IPS DF 6.9 (cell line): ENCODE data around the gene SSBP3.

ENCODE experiments used
- DNase-seq: peaks from one replicate; pipeline ENCODE4 v3.0.0-alpha.2; 2013; ENCODE audit warnings: low read depth, low spot score
- H3K27ac ChIP-seq: one replicate; pipeline ENCODE4 v1.5.1; 2013; ENCODE audit warnings: low read length, control low read depth
- H3K27me3 ChIP-seq: 2 replicates; pipeline ENCODE4 v1.6.1; 2013; ENCODE audit warnings: mild to moderate bottlenecking, low read length; ENCODE audit not compliant: control insufficient read depth, insufficient read depth
- H3K36me3 ChIP-seq: 2 replicates; pipeline ENCODE4 v1.6.1; 2013; ENCODE audit warnings: low read length; ENCODE audit not compliant: control insufficient read depth, insufficient read depth
- H3K4me1 ChIP-seq: 2 replicates; pipeline ENCODE4 v1.6.1; 2013; ENCODE audit warnings: low read length; ENCODE audit not compliant: control insufficient read depth, insufficient read depth
- H3K4me3 ChIP-seq: 2 replicates; pipeline ENCODE4 v1.5.1; 2013; ENCODE audit warnings: mild to moderate bottlenecking, low read length
- H3K9me3 ChIP-seq: 2 replicates; pipeline ENCODE4 v1.6.1; 2013; ENCODE audit warnings: low read length, inconsistent platforms; ENCODE audit not compliant: control insufficient read depth, insufficient read depth
- WGBS: extraction: QIAGEN DNeasy Blood & Tissue Kit; methylation state at CpG from one replicate; pipeline ENCODE4 v1.1.7; 2013; ENCODE audit warnings: mixed read lengths, missing lambda C conversion rate; ENCODE audit not compliant: insufficient read length, insufficient coverage; 5-methylcytosine and 5-hydroxymethylcytosine counted together

SSBP3 gene

DNA sequence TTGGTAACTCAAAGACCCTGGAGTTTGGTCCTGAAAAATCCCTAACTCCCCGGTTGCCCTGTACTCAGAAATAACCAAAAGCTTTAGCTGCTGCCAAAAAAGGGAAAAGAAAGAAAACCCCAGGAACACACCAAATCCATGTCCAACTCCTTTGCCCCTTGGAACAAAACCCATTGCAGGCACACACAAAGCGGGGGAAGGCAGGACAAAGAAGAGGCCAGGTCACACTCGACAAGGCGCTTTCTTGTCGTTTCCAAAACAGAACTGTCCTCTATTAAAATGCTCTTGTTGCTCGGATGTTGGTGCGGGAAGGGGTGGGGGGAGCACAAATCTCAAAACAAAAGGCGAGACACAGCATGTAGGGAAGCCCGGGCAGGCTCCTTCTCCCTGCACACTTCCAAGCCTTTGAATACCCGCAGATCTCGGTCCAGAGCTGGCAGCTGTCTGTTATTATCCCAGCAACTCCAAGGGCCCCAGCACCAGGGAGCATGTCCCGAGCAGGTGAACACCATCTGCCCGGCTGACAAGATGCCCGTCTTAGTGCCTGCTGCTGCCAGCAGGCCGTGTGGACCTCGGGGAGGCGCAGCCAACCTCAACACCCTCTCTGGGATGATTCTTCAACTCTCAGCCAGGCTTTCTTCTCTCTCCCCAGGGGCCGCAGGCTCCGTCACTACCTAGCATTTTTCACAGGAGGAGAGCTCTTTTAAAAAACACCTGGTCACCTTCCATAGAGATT lies 96.4 kb downstream of the SSBP3 start:
- peaks cover 18% of the 10 kb centered on the region for H3K4me1 ChIP-seq
- no peak overlapping the region for H3K27ac ChIP-seq
- H3K9me3 ChIP-seq = no peaks in the 10 kb centered on the region
- WGBS = no CpG with 5 or more reads among the region's 19 CpGs
- H3K4me3 ChIP-seq = no peak overlapping the region
- no peaks in the 10 kb centered on the region for H3K27me3 ChIP-seq
- DNase-seq = no peak
- no peaks in the 10 kb centered on the region for H3K36me3 ChIP-seq

DNA sequence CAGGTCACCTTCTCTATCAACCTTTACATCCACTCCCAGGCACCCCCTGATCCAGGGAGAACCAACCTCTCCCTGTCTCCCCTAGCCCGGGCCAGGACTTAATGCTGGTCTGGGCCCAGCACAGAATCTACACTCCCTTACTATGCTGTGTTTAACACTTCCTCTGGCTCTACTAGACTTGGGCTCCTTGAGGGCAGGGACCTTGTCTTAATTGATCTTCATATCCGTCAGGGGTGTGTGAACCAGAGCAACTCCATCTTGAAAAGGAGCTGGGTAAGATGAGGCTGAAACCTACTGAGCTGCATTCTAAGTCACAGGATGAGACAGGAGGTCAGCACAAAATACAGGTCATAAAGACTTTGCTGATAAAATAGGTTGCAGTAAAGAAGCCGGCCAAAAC lies 98.9 kb downstream of the SSBP3 start:
- H3K27ac ChIP-seq = no peak overlapping the region
- no peak for DNase-seq
- H3K36me3 ChIP-seq = no peaks in the 10 kb centered on the region
- WGBS = no CpG with 5 or more reads among the region's 3 CpGs
- H3K27me3 ChIP-seq = no peaks in the 10 kb centered on the region
- no peak overlapping the region for H3K4me3 ChIP-seq
- H3K4me1 ChIP-seq = peaks cover 14% of the 10 kb centered on the region
- no peaks in the 10 kb centered on the region for H3K9me3 ChIP-seq

DNA sequence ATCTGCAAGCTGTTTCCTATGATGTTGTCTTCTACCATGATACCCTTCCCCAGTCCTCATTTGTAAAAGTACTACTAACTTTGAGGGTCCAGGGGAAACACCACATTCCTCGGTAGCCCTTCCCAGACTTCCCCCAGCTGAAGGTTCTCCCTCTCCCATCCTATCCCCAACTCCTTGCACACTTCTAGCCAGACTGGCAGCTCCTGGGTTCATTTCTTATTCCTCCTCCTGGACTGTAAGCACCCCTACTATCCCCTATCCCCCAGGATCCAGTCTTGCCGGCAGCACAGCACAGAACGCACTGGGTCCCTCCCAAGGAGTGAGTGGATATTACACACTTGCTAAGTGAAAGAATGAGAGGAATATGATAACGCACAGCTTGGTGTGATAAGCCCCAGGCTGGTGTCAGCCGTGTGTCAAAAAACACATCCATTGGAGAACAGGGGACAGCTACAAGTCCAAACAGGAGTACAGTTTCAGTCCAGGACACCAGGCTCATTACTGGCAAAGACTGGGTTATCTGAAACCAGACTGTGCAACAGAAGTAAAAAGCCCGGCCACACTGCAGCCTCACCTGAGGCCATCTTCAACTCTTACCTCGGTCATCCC lies 100.2 kb downstream of the SSBP3 start:
- no peak overlapping the region for H3K27ac ChIP-seq
- H3K9me3 ChIP-seq = no peaks in the 10 kb centered on the region
- no peaks in the 10 kb centered on the region for H3K36me3 ChIP-seq
- H3K4me1 ChIP-seq = peaks cover 12% of the 10 kb centered on the region
- H3K27me3 ChIP-seq = no peaks in the 10 kb centered on the region
- H3K4me3 ChIP-seq = no peak overlapping the region
- WGBS = no CpG with 5 or more reads among the region's 7 CpGs
- DNase-seq = no peak

DNA sequence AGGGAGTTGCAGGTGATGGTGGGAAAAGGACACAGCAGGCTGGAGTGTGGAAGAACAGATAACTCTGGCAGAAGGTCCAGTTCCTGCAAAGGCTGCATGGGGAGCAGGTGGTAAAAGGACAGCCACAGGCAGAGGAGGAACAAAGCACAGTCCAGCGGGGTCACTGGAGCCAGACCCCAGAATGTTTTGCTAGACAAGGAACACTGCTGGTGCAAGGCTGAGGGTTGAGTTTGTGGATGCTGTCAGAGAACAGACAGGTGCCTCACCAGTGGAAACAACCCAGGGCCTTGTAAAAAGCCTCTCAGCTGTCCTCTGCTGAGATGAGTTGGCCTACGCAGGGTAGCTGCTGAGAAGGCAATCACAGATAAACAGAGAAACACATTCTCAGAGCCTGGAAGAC lies 101.7 kb downstream of the SSBP3 start:
- no peak overlapping the region for H3K27ac ChIP-seq

DNA sequence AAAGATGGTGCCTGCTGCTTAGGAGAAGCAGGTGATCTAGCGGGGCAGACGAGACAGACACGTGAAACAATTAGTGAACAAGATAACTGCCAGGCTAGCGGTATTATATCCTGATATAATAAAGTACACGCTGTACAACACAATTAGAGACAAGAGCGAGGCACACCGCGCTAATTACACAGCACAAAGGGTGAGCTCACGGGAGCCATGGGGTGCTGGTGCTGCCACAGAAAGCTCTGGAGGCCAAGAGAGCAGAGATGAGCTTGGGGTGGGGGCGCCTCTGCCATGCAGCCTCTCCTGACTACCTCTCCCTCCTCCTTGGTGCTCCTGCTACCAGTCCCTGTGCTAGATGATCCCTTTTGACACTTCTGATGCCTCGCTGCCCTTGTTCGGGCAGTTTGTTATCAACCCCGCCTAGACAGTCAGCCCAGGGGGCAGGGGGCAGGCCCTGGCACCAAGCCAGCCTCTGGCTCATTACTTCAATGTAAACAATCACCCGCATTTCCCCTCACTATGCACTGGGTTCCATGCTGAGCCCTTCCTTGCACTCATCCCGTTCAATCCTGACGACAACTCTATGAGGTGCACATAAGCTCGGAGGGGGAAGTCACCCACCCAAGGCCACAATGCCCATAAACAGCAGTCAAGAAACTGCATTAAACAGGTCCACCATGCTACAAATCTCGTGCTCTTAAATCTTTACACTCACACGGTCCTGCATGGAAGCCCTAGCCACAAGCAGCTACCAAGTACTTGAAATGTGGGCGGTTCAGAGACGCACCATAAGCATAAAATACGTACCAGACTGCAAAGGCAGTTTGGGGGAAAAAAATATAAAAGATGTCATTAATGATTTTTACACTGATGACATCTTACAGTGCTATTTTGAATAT lies 103.0 kb downstream of the SSBP3 start:
- Histone ChIP-seq H3K9me3 (no peaks in the 10 kb centered on the region), H3K4me1 (peaks cover 4% of the 10 kb centered on the region; the same call in 1 of the 2 replicates), H3K27me3 (no peaks in the 10 kb centered on the region), H3K4me3 (no peak overlapping the region), H3K27ac (no peak overlapping the region), H3K36me3 (no peaks in the 10 kb centered on the region)
- WGBS = no CpG with 5 or more reads among the region's 22 CpGs
- no peak for DNase-seq

More for the DNA sequence above, 101.7 kb downstream of the SSBP3 start:
- no peak for DNase-seq
- Histone ChIP-seq H3K9me3 (no peaks in the 10 kb centered on the region), H3K27me3 (no peaks in the 10 kb centered on the region), H3K36me3 (no peaks in the 10 kb centered on the region), H3K4me1 (peaks cover 8% of the 10 kb centered on the region), H3K4me3 (no peak overlapping the region)
- no CpG with 5 or more reads among the region's 2 CpGs for WGBS

DNA sequence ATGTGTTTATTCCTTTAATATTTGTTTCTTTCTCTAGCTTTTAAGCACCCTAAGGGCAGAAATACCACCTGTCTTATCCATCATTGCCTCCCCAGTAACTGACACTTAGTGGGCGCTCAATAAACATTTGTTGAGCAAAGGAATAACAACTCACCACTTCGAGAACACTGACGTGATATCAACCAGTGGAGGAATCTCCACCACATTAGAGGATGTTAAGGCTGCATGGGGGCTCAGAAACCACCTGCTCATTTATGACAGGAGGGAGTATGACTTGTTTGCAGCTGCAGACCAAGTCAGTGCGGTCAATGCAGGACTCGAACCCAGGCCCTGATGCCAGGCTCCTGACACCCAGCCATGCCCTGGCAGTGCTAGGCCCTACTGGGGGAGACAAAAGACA lies 103.6 kb downstream of the SSBP3 start:
- Histone ChIP-seq H3K4me1 (peaks cover 4% of the 10 kb centered on the region; the same call in 1 of the 2 replicates), H3K27ac (no peak overlapping the region), H3K27me3 (no peaks in the 10 kb centered on the region), H3K36me3 (no peaks in the 10 kb centered on the region), H3K9me3 (no peaks in the 10 kb centered on the region), H3K4me3 (no peak overlapping the region)
- no peak for DNase-seq
- WGBS = no CpG with 5 or more reads among the region's 5 CpGs

DNA sequence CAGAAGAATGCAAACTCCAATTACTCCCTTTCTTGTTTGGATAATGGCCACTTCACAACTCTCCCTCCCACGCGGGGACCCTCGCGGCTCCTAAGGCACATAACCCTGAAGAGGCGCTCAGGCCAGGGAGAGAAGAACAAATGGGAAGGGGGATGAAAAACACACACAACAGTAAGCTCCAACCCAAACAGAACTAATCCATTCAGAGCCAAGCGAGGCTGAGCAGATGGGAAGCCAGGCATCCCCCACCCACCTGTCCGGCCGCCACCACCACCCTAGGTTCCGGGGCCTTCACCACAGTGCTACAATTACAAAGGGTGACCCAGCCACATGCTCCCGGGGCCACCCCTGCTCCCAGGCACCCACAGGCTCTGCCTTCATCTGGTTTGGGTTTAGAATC lies 104.7 kb downstream of the SSBP3 start:
- no peak for DNase-seq
- Histone ChIP-seq H3K27ac (no peak overlapping the region), H3K9me3 (no peaks in the 10 kb centered on the region), H3K4me3 (no peak overlapping the region), H3K4me1 (peaks cover 4% of the 10 kb centered on the region; the same call in 1 of the 2 replicates), H3K36me3 (no peaks in the 10 kb centered on the region), H3K27me3 (no peaks in the 10 kb centered on the region)
- no CpG with 5 or more reads among the region's 10 CpGs for WGBS

DNA sequence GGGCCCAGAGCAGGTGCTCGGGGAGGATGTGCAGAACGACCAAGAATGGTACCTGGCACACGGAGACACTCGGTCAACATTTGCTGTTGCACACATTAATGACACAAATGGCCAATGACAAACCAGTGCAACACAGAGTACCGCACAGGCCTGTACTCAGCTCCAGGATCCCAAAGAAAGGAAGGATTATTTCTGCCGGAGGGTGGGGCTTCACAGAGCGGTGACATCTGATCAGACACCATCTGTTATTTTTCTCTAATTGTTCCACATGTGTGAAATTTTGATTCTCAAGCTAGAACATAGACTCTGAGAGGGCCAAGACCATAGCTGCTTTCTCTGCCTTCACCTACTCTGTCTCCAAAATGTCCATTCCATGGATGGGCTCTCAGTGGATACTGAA lies 105.8 kb downstream of the SSBP3 start:
- Histone ChIP-seq H3K27ac (no peak overlapping the region), H3K4me1 (peaks cover 4% of the 10 kb centered on the region; the same call in 1 of the 2 replicates), H3K9me3 (no peaks in the 10 kb centered on the region), H3K27me3 (no peaks in the 10 kb centered on the region), H3K4me3 (no peak overlapping the region), H3K36me3 (no peaks in the 10 kb centered on the region)
- WGBS = no CpG with 5 or more reads among the region's 7 CpGs
- DNase-seq = no peak

DNA sequence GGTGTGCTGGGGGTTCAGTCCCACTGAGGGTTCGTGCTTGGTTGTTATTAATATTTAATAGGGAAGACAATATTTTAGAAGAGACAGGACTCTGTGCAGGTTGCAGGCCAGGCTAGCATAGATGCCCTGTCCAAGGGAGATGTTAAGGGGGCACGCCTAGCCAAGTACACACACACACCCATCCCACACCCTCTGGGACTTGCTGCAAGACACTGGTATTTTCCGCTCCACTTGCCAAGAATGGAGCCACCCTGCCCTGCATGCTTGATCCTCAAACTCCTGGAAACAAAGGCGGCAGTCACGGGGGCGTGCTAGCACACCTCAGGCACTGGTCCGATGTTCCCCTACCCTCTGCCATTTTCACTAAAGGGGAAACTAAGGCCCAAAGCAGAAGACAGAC lies 107.2 kb downstream of the SSBP3 start:
- Histone ChIP-seq H3K36me3 (no peaks in the 10 kb centered on the region), H3K27me3 (no peaks in the 10 kb centered on the region), H3K9me3 (no peaks in the 10 kb centered on the region), H3K27ac (no peak overlapping the region), H3K4me3 (no peak overlapping the region), H3K4me1 (peaks cover 7% of the 10 kb centered on the region)
- DNase-seq = no peak
- no CpG with 5 or more reads among the region's 7 CpGs for WGBS

DNA sequence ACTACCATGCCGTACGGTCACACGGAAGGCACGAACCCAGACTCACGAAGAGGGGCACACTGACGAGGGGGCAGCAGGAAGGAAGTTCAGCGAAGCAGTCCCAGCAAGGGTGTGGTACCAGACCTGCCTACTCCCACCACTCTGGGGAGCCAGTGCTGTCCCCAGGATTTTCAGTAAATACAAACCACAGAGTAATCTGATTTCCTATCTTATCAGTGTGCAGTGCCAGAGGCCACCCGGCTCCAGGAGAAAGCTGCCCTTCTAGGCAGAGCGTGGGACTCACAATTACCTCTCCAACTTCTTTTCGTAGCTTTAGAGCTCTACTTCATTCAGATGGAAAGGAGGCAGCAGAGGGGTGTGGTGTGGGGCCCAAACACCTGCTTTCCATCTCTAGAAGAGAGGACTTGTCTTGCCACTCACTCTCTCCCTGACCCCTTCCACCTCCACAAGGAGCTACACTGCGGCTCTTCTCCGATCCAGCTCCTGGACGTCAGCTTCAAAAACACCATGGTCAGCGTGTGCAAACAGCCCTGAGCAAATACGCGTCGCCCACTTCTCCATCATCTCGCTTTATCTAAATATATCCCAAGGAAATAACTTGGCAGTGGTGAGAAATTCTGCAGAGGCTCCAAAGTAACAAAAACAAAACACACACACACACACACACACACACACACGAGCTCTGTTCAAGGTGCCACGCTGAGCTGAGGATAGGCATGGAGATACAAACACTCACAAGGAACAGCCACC lies 107.7 kb downstream of the SSBP3 start:
- no peaks in the 10 kb centered on the region for H3K9me3 ChIP-seq
- WGBS = no CpG with 5 or more reads among the region's 20 CpGs
- no peak for DNase-seq
- no peak overlapping the region for H3K4me3 ChIP-seq
- no peaks in the 10 kb centered on the region for H3K36me3 ChIP-seq
- H3K27me3 ChIP-seq = no peaks in the 10 kb centered on the region
- H3K27ac ChIP-seq = no peak overlapping the region
- H3K4me1 ChIP-seq = peaks cover 7% of the 10 kb centered on the region
